ENCODE results near the gene RBM28. TPM values are rescaled to one million over a fixed set of nuclear protein-coding genes. Genes with fewer than 3 reads are reported as not detected.

RBM28 gene
- total and polyA plus RNA-seq, 2 of the 8 experiments (the other 6 are each of a cell fraction or from before 2014, with no cell fraction given) = 12.8 to 65.3 TPM

DNA sequence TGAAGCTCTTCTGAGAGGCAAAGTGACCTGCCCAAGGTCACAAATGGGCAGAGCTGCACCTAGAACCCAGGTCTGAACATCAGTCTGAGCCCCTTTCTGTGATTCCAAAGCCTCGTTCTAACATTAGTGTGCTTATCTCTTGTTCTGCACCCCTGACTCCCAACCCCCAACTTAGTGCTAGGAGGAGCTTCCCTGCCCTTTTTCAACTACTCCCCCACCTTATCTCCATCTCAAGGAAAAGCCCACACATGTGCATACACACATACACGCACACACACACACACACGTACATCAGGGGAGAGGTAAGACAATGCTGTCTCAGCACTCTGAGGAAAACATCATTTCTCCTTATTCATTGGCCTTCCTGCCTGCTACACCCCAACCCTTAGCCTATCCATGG is 9.5 kb upstream of the RBM28 start (continued):
- TF ChIP-seq, protein P1, sequence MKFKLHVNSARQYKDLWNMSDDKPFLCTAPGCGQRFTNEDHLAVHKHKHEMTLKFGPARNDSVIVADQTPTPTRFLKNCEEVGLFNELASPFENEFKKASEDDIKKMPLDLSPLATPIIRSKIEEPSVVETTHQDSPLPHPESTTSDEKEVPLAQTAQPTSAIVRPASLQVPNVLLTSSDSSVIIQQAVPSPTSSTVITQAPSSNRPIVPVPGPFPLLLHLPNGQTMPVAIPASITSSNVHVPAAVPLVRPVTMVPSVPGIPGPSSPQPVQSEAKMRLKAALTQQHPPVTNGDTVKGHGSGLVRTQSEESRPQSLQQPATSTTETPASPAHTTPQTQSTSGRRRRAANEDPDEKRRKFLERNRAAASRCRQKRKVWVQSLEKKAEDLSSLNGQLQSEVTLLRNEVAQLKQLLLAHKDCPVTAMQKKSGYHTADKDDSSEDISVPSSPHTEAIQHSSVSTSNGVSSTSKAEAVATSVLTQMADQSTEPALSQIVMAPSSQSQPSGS (IDR thresholded peaks at IDR 0.05; ENCODE audit: low read length) = no peak
- TF ChIP-seq JUN (IDR thresholded peaks at IDR 0.05; ENCODE audit: low read depth, low read length) = no peak
- TF ChIP-seq CHD1 (IDR thresholded peaks at IDR 0.05; ENCODE audit: low read depth, low read length) = no peak
- no peak for TF ChIP-seq HDAC6 (IDR thresholded peaks at IDR 0.05; ENCODE audit: low read depth, low read length)
- no peak for TF ChIP-seq RXRA (IDR thresholded peaks at IDR 0.05; ENCODE audit: insufficient read depth, low read depth, low read length)
- no peak for TF ChIP-seq JUND (IDR thresholded peaks at IDR 0.05; ENCODE audit: low read length)
- no peak for TF ChIP-seq SIX5 (IDR thresholded peaks at IDR 0.05; ENCODE audit: low read depth, low read length)
- no peak for TF ChIP-seq KDM1A (IDR thresholded peaks at IDR 0.05; ENCODE audit: borderline replicate concordance, low read length)
- TF ChIP-seq ZNF274 (IDR thresholded peaks at IDR 0.05; ENCODE audit: borderline replicate concordance, extremely low read depth, low read length) = no peak
